Karpas-422 (cell line): Measurements from ENCODE around the gene IMPG1. TPM values are rescaled to one million over a fixed set of nuclear protein-coding genes. Genes with fewer than 3 reads are reported as not detected.
A peak's percentile ranks its signal among the peaks of the same experiment; 100 is the strongest.

ENCODE experiments used
- DNase-seq: peaks from one replicate; pipeline ENCODE4 v3.0.0-alpha.2; 2015
- H2AFZ ChIP-seq: fragments of 200-600 bp; sonication (generic); 2 replicates; pipeline ENCODE4 v1.6.1; 2014; ENCODE audit warnings: antibody characterized with exemption, low read length, mixed read lengths
- H3K27ac ChIP-seq: fragments of 200-600 bp; sonication (generic); 2 replicates; pipeline ENCODE4 v1.5.1; 2014; ENCODE audit warnings: mild to moderate bottlenecking, low read length, moderate library complexity
- H3K27me3 ChIP-seq: fragments of 200-600 bp; sonication (generic); 2 replicates; pipeline ENCODE4 v1.6.1; 2014; ENCODE audit warnings: low read length, mixed read lengths
- H3K36me3 ChIP-seq: fragments of 200-600 bp; sonication (generic); 2 replicates; pipeline ENCODE4 v1.6.1; 2014; ENCODE audit warnings: low read length, mixed read lengths; ENCODE audit not compliant: insufficient read depth
- H3K4me1 ChIP-seq: fragments of 200-600 bp; sonication (generic); 2 replicates; pipeline ENCODE4 v1.6.1; 2014; ENCODE audit warnings: mild to moderate bottlenecking, low read length, mixed read lengths
- H3K4me2 ChIP-seq: fragments of 200-600 bp; sonication (generic); 2 replicates; pipeline ENCODE4 v1.6.1; 2014; ENCODE audit warnings: low read length, low read depth, mild to moderate bottlenecking; ENCODE audit not compliant: poor library complexity, severe bottlenecking
- H3K4me3 ChIP-seq: fragments of 200-600 bp; sonication (generic); 2 replicates; pipeline ENCODE4 v1.5.1; 2014; ENCODE audit warnings: mild to moderate bottlenecking, antibody characterized with exemption, low read length, mixed read lengths
- H3K79me2 ChIP-seq: fragments of 200-600 bp; sonication (generic); 2 replicates; pipeline ENCODE4 v1.6.1; 2014; ENCODE audit warnings: mild to moderate bottlenecking, low read length, mixed read lengths
- H3K9ac ChIP-seq: fragments of 200-600 bp; sonication (generic); 2 replicates; pipeline ENCODE4 v1.6.0; 2014; ENCODE audit warnings: low read length
- H3K9me2 ChIP-seq: fragments of 200-600 bp; sonication (generic), shearing (Covaris generic); replicated peaks from 2 replicates; pipeline ENCODE4 v1.6.0; 2014; ENCODE audit warnings: mild to moderate bottlenecking, low read length, moderate library complexity; ENCODE audit not compliant: insufficient read depth
- H3K9me3 ChIP-seq: fragments of 300-700, 200-600 bp; sonication (generic); 2 replicates; pipeline ENCODE4 v1.6.1; 2014; ENCODE audit warnings: low read length, mixed read lengths
- H4K20me1 ChIP-seq: fragments of 200-600 bp; sonication (generic); 2 replicates; pipeline ENCODE4 v1.6.1; 2014; ENCODE audit warnings: mild to moderate bottlenecking, antibody characterized with exemption, low read length, low read depth; ENCODE audit not compliant: insufficient read depth
- total RNA-seq: library from RNA; depleted of rRNA; stranded (reverse); fragments of >200 nt; shearing (Covaris generic); gene quantifications from 2 replicates; pipeline ENCODE4 v1.2.3, GENCODE V29; 2014; ENCODE audit warnings: low replicate concordance

The IMPG1 gene
- total RNA-seq, 1 experiment from 2014 or later: not detected

DNA sequence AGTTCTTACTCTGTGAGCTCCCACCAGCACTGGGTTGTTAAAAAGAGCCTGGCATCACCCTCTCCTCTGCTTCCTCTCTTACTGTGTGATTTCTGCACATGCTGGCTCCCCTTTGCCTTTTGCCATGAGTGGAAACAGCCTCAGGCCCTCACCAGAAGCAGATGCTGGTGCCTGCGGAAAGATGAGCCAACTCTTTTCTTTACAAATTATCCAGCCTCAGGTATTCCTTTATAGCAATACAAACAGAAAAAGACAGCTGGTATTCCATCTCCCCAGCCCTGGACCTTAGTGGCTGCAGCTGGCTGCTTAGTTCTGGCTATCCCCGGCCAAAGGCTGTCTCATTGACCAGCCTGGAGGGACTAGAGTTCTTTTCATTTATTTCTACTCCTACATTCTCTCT is 129.1 kb downstream of the IMPG1 start:
- H3K9me3 ChIP-seq: no peaks in the 10 kb centered on the region
- no peaks in the 10 kb centered on the region for H3K79me2 ChIP-seq
- no peak overlapping the region for H3K9ac ChIP-seq
- no peaks in the 10 kb centered on the region for H3K36me3 ChIP-seq
- no peaks in the 10 kb centered on the region for H4K20me1 ChIP-seq
- H3K4me2 ChIP-seq: no peak overlapping the region
- no peak for DNase-seq
- H3K27ac ChIP-seq: no peak overlapping the region
- no peaks in the 10 kb centered on the region for H3K9me2 ChIP-seq
- H3K4me1 ChIP-seq: peaks cover 10% of the 10 kb centered on the region
- H3K4me3 ChIP-seq: no peak overlapping the region
- H2AFZ ChIP-seq: no peak overlapping the region
- no peaks in the 10 kb centered on the region for H3K27me3 ChIP-seq

DNA sequence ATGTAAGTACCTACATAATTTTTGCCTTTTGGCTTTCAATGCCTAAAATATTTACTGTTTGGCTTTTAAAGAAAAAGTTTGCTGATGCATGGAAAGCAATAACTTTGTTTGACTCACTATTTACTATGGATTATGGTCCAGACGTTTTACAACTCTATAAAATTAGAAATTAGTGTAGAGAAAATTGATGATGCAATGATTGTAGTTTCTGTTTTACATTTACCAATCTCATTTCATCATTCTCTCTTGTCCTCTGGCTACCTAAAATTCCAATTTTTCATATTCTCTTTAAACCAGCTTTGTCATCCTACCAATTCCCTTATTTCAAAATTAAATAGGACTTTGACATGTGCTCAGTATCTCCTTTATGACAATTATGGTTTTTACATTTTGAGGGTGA is 131.0 kb downstream of the IMPG1 start:
- H3K9me2 ChIP-seq: no peaks in the 10 kb centered on the region
- no peak overlapping the region for H3K4me2 ChIP-seq
- no peak overlapping the region for H2AFZ ChIP-seq
- no peak overlapping the region for H3K9ac ChIP-seq
- peaks cover 6% of the 10 kb centered on the region for H3K4me1 ChIP-seq
- H3K27ac ChIP-seq: no peak overlapping the region
- no peaks in the 10 kb centered on the region for H3K79me2 ChIP-seq
- no peaks in the 10 kb centered on the region for H3K36me3 ChIP-seq
- H3K27me3 ChIP-seq: no peaks in the 10 kb centered on the region
- DNase-seq: no peak
- H4K20me1 ChIP-seq: no peaks in the 10 kb centered on the region
- H3K4me3 ChIP-seq: no peak overlapping the region
- H3K9me3 ChIP-seq: no peaks in the 10 kb centered on the region

GRCh38 chr6:75940564-75940963 is 131.9 kb downstream of the IMPG1 start:
- Histone ChIP-seq H3K4me2 (no peak overlapping the region), H3K4me1 (no peaks in the 10 kb centered on the region), H3K9me2 (no peaks in the 10 kb centered on the region), H2AFZ (no peak overlapping the region), H3K9ac (no peak overlapping the region), H3K9me3 (no peaks in the 10 kb centered on the region), H3K79me2 (no peaks in the 10 kb centered on the region), H3K36me3 (no peaks in the 10 kb centered on the region), H4K20me1 (no peaks in the 10 kb centered on the region), H3K27me3 (no peaks in the 10 kb centered on the region), H3K27ac (no peak overlapping the region), H3K4me3 (no peak overlapping the region)
- DNase-seq: no peak

DNA sequence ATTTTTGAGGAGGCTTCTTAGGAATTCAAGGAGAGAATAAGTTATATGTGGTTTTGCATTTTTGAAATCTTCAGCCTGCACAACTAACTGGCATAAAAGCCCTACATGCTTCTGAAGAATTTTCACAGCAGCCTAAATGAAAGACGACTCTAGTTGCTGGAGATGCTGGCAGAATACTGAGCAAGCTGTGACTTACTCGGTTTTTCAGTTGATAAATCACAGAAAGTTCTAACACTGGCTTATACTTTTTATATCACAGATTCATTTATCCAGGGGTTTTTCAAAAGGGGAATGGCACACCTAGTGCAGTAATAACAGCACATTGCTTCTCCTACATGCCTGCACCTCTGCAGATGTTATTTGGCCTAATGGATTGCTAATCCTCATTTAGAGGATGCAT is 134.6 kb downstream of the IMPG1 start:
- Histone ChIP-seq H4K20me1 (no peaks in the 10 kb centered on the region), H3K9me3 (no peaks in the 10 kb centered on the region), H3K4me2 (no peak overlapping the region), H3K27ac (no peak overlapping the region), H3K27me3 (no peaks in the 10 kb centered on the region), H3K9ac (no peak overlapping the region), H3K4me3 (no peak overlapping the region), H3K9me2 (no peaks in the 10 kb centered on the region), H3K4me1 (no peaks in the 10 kb centered on the region), H2AFZ (no peak overlapping the region), H3K79me2 (no peaks in the 10 kb centered on the region), H3K36me3 (no peaks in the 10 kb centered on the region)
- no peak for DNase-seq

DNA sequence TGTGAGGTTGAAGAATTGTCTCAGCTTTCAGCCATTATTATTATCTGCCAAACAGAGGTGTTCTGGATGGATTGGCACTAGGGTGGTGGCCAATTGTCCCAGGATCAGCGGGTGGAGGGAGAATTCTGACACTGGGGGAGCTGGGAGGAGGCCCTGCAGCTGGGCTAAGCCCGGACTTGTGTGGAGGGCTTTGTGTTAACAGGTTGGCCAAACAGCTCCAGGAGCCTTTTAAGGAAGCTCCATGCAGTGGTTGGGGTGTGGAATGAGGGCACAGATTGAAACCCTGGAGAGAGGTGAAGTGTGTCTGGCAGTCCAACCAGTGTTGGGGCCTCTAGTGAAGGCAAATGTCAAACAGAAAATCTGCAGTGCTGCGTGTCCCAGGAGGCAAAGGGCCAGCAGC is 135.8 kb downstream of the IMPG1 start:
- Histone ChIP-seq H3K4me3 (no peak overlapping the region), H2AFZ (no peak overlapping the region), H3K36me3 (no peaks in the 10 kb centered on the region), H3K79me2 (no peaks in the 10 kb centered on the region), H3K4me2 (no peak overlapping the region), H3K27me3 (no peaks in the 10 kb centered on the region), H3K9me3 (no peaks in the 10 kb centered on the region), H4K20me1 (no peaks in the 10 kb centered on the region), H3K4me1 (no peaks in the 10 kb centered on the region), H3K9me2 (no peaks in the 10 kb centered on the region), H3K27ac (no peak overlapping the region), H3K9ac (no peak overlapping the region)
- no peak for DNase-seq

DNA sequence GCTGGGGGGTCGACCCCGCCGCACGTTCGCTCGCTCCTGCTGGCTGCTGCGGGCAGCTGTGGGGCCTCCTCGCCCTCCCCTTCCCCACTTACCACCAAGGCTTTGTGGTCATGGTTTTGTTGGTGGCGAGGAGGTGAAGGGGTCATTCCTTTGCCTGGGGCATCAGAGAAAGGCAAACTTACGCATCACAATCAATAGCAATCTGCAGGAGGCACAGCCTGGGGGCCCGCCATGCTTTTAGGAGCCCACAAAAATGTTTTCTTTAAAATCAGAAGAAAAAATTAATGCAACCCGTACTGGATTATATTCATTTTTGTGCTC is 137.0 kb downstream of the IMPG1 start:
- no peaks in the 10 kb centered on the region for H3K9me3 ChIP-seq
- H3K4me1 ChIP-seq: no peaks in the 10 kb centered on the region
- H3K36me3 ChIP-seq: no peaks in the 10 kb centered on the region
- no peak overlapping the region for H3K9ac ChIP-seq
- H3K9me2 ChIP-seq: no peaks in the 10 kb centered on the region
- no peaks in the 10 kb centered on the region for H3K27me3 ChIP-seq
- no peak for DNase-seq
- no peaks in the 10 kb centered on the region for H3K79me2 ChIP-seq
- H3K4me2 ChIP-seq: no peak overlapping the region
- H4K20me1 ChIP-seq: no peaks in the 10 kb centered on the region
- H2AFZ ChIP-seq: no peak overlapping the region
- no peak overlapping the region for H3K27ac ChIP-seq
- no peak overlapping the region for H3K4me3 ChIP-seq

- H3K9me3 ChIP-seq: no peaks in the 10 kb centered on the region
- no peak overlapping the region for H3K9ac ChIP-seq
- H3K9me2 ChIP-seq: no peaks in the 10 kb centered on the region
- no peaks in the 10 kb centered on the region for H3K79me2 ChIP-seq
- no peak overlapping the region for H3K4me3 ChIP-seq
- no peaks in the 10 kb centered on the region for H3K27me3 ChIP-seq
- H4K20me1 ChIP-seq: no peaks in the 10 kb centered on the region
- no peak overlapping the region for H3K4me2 ChIP-seq
- no peak overlapping the region for H3K27ac ChIP-seq
- peak; percentile 85 for DNase-seq
- H2AFZ ChIP-seq: no peak overlapping the region
- H3K36me3 ChIP-seq: no peaks in the 10 kb centered on the region
- H3K4me1 ChIP-seq: no peaks in the 10 kb centered on the region
Measured at GRCh38 chr6:75934643-75935472, 137.6 kb downstream of the IMPG1 start.

DNA sequence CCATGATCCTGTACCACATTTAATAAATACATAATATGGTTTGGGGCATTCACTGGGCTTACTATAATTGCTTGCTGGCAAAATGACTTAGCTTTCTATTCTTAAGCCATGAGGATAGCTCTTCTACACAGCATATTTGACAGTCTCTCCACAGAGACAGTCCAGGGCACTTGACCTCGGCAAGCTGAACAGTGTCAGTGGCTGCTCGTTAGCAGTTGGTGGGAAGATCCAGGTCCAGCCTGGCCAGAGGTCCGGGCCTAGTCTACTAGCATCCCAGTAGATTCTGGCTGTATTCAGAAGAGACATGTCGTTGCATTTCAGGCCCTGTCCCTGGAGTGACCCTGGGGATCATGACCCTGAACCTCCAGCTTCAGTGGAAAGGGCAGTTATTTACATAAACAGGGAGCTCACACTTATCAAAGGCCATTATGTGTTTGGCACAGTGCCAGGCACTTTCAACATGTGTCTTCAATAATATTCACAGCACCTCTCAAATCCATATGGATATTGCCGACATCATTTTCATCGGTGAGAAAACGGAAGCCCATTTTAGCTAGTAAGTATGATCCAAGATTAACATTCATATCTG is 139.0 kb downstream of the IMPG1 start:
- no peaks in the 10 kb centered on the region for H3K9me3 ChIP-seq
- H3K4me3 ChIP-seq: no peak overlapping the region
- H3K79me2 ChIP-seq: no peaks in the 10 kb centered on the region
- no peak overlapping the region for H3K27ac ChIP-seq
- H4K20me1 ChIP-seq: no peaks in the 10 kb centered on the region
- no peaks in the 10 kb centered on the region for H3K27me3 ChIP-seq
- no peaks in the 10 kb centered on the region for H3K4me1 ChIP-seq
- H3K9ac ChIP-seq: no peak overlapping the region
- no peaks in the 10 kb centered on the region for H3K9me2 ChIP-seq
- no peak overlapping the region for H3K4me2 ChIP-seq
- DNase-seq: no peak
- no peak overlapping the region for H2AFZ ChIP-seq
- H3K36me3 ChIP-seq: no peaks in the 10 kb centered on the region
